Calu3 (cell line): Measurements from ENCODE around the gene HRH2. TPM values are rescaled to one million over a fixed set of nuclear protein-coding genes. Genes with fewer than 3 reads are reported as not detected.

ENCODE experiments used
- BruUV-seq: library from RNA; stranded (reverse); fragments of 400-500 nt; replicated peaks from 2 replicates; lab custom pipeline; 2021; lab: Mats Ljungman, UMichigan
- CTCF ChIA-PET: fragments of 300-600 bp; sonication (Branson Sonifier 250); formaldehyde crosslinking; loops from one replicate; lab custom pipeline; 2022; ENCODE audit warnings: antibody characterized with exemption; lab: Charles Lee
- DNase-seq: peaks from one replicate; pipeline ENCODE4 v3.0.0; 2022
- H3K27ac Mint-ChIP-seq: one replicate; pipeline ENCODE4 v1.8.0; 2022; ENCODE audit warnings: mixed read lengths; ENCODE audit not compliant: unreplicated experiment
- H3K27me3 Mint-ChIP-seq: one replicate; pipeline ENCODE4 v1.8.0; 2022; ENCODE audit warnings: mixed read lengths; ENCODE audit not compliant: unreplicated experiment
- H3K36me3 Mint-ChIP-seq: one replicate; pipeline ENCODE4 v1.8.0; 2022; ENCODE audit warnings: mild to moderate bottlenecking, moderate library complexity, mixed read lengths; ENCODE audit not compliant: insufficient read depth, unreplicated experiment
- H3K4me1 Mint-ChIP-seq: one replicate; pipeline ENCODE4 v1.8.0; 2022; ENCODE audit warnings: mild to moderate bottlenecking, low read depth, mixed read lengths; ENCODE audit not compliant: unreplicated experiment
- H3K4me3 Mint-ChIP-seq: one replicate; pipeline ENCODE4 v1.8.0; 2022; ENCODE audit warnings: mild to moderate bottlenecking, low read depth, moderate library complexity, mixed read lengths; ENCODE audit not compliant: unreplicated experiment
- H3K9me3 Mint-ChIP-seq: one replicate; pipeline ENCODE4 v1.8.0; 2022; ENCODE audit warnings: low read depth, mixed read lengths; ENCODE audit not compliant: unreplicated experiment
- CTCF ChIP-seq: fragments of 200-600 bp; IDR thresholded peaks from one replicate; pipeline ENCODE4 v1.8.0; 2022; ENCODE audit warnings: antibody characterized with exemption; ENCODE audit not compliant: unreplicated experiment
- intact Hi-C: fragments of 100-400 bp; cut with micrococcal nuclease; formaldehyde crosslinking; loops from one replicate; pipeline ENCODE4 v1.10.0; 2022; ENCODE audit not compliant: unreplicated experiment
- total RNA-seq: library from RNA; stranded (reverse); gene quantifications from 2 replicates; pipeline ENCODE4 v1.2.3, GENCODE V29; 2022

The HRH2 gene
- total RNA-seq, 1 experiment from 2014 or later = not detected

- DNase-seq = no peak
- Mint-ChIP-seq H3K9me3 (no peaks in the 10 kb centered on the region), H3K27me3 (peaks cover 78% of the 10 kb centered on the region), H3K4me3 (no peak overlapping the region), H3K4me1 (no peaks in the 10 kb centered on the region), H3K27ac (no peak overlapping the region), H3K36me3 (no peaks in the 10 kb centered on the region)
- intact Hi-C loops = no loop called here
- CTCF ChIA-PET = no interaction called here
- no TSS peak for BruUV-seq
- no peak for TF ChIP-seq CTCF
Measured at GRCh38 chr5:175749591-175749990, 91.7 kb downstream of the HRH2 start.

- Mint-ChIP-seq H3K4me3 (no peak overlapping the region), H3K27ac (no peak overlapping the region), H3K4me1 (no peaks in the 10 kb centered on the region), H3K27me3 (peaks cover 87% of the 10 kb centered on the region), H3K9me3 (no peaks in the 10 kb centered on the region), H3K36me3 (no peaks in the 10 kb centered on the region)
- no TSS peak for BruUV-seq
- no peak for TF ChIP-seq CTCF
- intact Hi-C loops = no loop called here
- CTCF ChIA-PET = no interaction called here
- no peak for DNase-seq
Measured at GRCh38 chr5:175750511-175750931, 92.7 kb downstream of the HRH2 start.

GRCh38 chr5:175751369-175751768 is 93.5 kb downstream of the HRH2 start:
- H3K4me1 Mint-ChIP-seq = no peaks in the 10 kb centered on the region
- no TSS peak for BruUV-seq
- no peaks in the 10 kb centered on the region for H3K36me3 Mint-ChIP-seq
- TF ChIP-seq CTCF = no peak
- H3K27ac Mint-ChIP-seq = no peak overlapping the region
- no peaks in the 10 kb centered on the region for H3K9me3 Mint-ChIP-seq
- CTCF ChIA-PET = no interaction called here
- intact Hi-C loops = no loop called here
- no peak for DNase-seq
- H3K4me3 Mint-ChIP-seq = no peak overlapping the region
- H3K27me3 Mint-ChIP-seq = peaks cover 92% of the 10 kb centered on the region

GRCh38 chr5:175752826-175753535 is 95.1 kb downstream of the HRH2 start:
- H3K27me3 Mint-ChIP-seq = peaks cover 77% of the 10 kb centered on the region
- no peak overlapping the region for H3K4me3 Mint-ChIP-seq
- no peaks in the 10 kb centered on the region for H3K4me1 Mint-ChIP-seq
- no peaks in the 10 kb centered on the region for H3K9me3 Mint-ChIP-seq
- CTCF ChIA-PET = no interaction called here
- DNase-seq = no peak
- no TSS peak for BruUV-seq
- TF ChIP-seq CTCF = no peak
- H3K27ac Mint-ChIP-seq = no peak overlapping the region
- intact Hi-C loops = no loop called here
- H3K36me3 Mint-ChIP-seq = no peaks in the 10 kb centered on the region
